ENCODE data around the gene BIVM.

GRCh38 chr13:102751886-102752285 is 47.0 kb upstream of the BIVM start:
- no peak for TF ChIP-seq MAFK (IDR thresholded peaks at IDR 0.05; ENCODE audit: low read depth, low read length)
- no peak for TF ChIP-seq CTCF (conservative IDR thresholded peaks at IDR 0.05; ENCODE audit: low read depth, low read length)
- no peak for TF ChIP-seq CEBPB (IDR thresholded peaks at IDR 0.05; ENCODE audit: low read depth, low read length)
- no peak for TF ChIP-seq POLR2A (IDR thresholded peaks at IDR 0.05; ENCODE audit: low read depth, low read length)
- TF ChIP-seq MXI1 (IDR thresholded peaks at IDR 0.05; ENCODE audit: borderline replicate concordance, low read depth, low read length), result no peak
- TF ChIP-seq NFE2L2 (IDR thresholded peaks at IDR 0.05; ENCODE audit: low read depth, low read length), result no peak
- no peak for TF ChIP-seq SMC3 (IDR thresholded peaks at IDR 0.05; ENCODE audit: low read depth, low read length)
- TF ChIP-seq, protein P1, sequence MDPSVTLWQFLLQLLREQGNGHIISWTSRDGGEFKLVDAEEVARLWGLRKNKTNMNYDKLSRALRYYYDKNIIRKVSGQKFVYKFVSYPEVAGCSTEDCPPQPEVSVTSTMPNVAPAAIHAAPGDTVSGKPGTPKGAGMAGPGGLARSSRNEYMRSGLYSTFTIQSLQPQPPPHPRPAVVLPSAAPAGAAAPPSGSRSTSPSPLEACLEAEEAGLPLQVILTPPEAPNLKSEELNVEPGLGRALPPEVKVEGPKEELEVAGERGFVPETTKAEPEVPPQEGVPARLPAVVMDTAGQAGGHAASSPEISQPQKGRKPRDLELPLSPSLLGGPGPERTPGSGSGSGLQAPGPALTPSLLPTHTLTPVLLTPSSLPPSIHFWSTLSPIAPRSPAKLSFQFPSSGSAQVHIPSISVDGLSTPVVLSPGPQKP (IDR thresholded peaks at IDR 0.05; ENCODE audit: borderline replicate concordance, low read depth, low read length), result no peak
- no peak for TF ChIP-seq RFX5 (IDR thresholded peaks at IDR 0.05; ENCODE audit: low read depth, low read length)
- no peak for TF ChIP-seq FOS (IDR thresholded peaks at IDR 0.05; ENCODE audit: low read depth, low read length)
- TF ChIP-seq, protein P2, sequence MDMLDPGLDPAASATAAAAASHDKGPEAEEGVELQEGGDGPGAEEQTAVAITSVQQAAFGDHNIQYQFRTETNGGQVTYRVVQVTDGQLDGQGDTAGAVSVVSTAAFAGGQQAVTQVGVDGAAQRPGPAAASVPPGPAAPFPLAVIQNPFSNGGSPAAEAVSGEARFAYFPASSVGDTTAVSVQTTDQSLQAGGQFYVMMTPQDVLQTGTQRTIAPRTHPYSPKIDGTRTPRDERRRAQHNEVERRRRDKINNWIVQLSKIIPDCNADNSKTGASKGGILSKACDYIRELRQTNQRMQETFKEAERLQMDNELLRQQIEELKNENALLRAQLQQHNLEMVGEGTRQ (IDR thresholded peaks at IDR 0.05; ENCODE audit: low read depth, low read length), result no peak
- no peak for TF ChIP-seq RAD21 (IDR thresholded peaks at IDR 0.05; ENCODE audit: low read length)
- no peak for TF ChIP-seq CHD1 (IDR thresholded peaks at IDR 0.05; ENCODE audit: low read depth, low read length)
